Naive thymus-derived CD4-positive, alpha-beta T cell (primary cell): ENCODE results near the gene GOLGA1. TPM values are rescaled to one million over a fixed set of nuclear protein-coding genes. Genes with fewer than 3 reads are reported as not detected.
"Not testable (repeated sequence)": the region's sequence is repeated elsewhere in the genome, so short reads cannot be mapped to it uniquely, and the experiment has no call there.

Experiments used
- ATAC-seq: fragments of 150-1000 bp; cut with Tn5 transposase; 2 replicates; pipeline ENCODE4 v1.10.0; 2021; ENCODE audit warnings: mild to moderate bottlenecking, moderate library complexity
- CTCF ChIA-PET: fragments of 350-600 bp; sonication (Branson Sonifier 250); formaldehyde crosslinking; loops from one replicate; lab custom pipeline; 2021; ENCODE audit warnings: antibody characterized with exemption; lab: Charles Lee
- POLR2A ChIA-PET: fragments of 350-600 bp; sonication (Branson Sonifier 250); formaldehyde crosslinking; loops from one replicate; lab custom pipeline; 2021; ENCODE audit warnings: antibody characterized with exemption, inconsistent platforms; lab: Charles Lee
- DNase-seq, 9 donors: peaks; one replicate each; pipeline versions ENCODE4 v3.0.0 to v3.0.0-alpha.2; 2020 to 2022; ENCODE audit warnings: mixed read lengths in 1 of 9
- H3K27ac ChIP-seq: one replicate; pipeline ENCODE4 v1.7.0; 2013; ENCODE audit warnings: mild to moderate bottlenecking, low read depth, low read length, moderate library complexity
- H3K27me3 ChIP-seq, 2 donors: one replicate each; pipeline ENCODE4 v1.7.0; 2013; ENCODE audit warnings: low read length in 2 of 2, mild to moderate bottlenecking in 2 of 2, moderate library complexity in 2 of 2; ENCODE audit not compliant: control insufficient read depth in 2 of 2, insufficient read depth in 2 of 2
- H3K36me3 ChIP-seq, 3 experiments: 1 replicate in 2 of 3; 2 replicates in 1 of 3; pipeline ENCODE4 v1.7.0; 2013; ENCODE audit warnings: low read length in 3 of 3, mild to moderate bottlenecking in 3 of 3, moderate library complexity in 1 of 3; ENCODE audit not compliant: insufficient read depth in 3 of 3, control insufficient read depth in 2 of 3
- H3K4me1 ChIP-seq, 2 donors: one replicate each; pipeline ENCODE4 v1.7.0; 2013; ENCODE audit warnings: low read length in 2 of 2, mild to moderate bottlenecking in 2 of 2, moderate library complexity in 1 of 2; ENCODE audit not compliant: control insufficient read depth in 2 of 2, insufficient read depth in 2 of 2
- H3K4me3 ChIP-seq: 2 replicates; pipeline ENCODE4 v1.7.0; 2013; ENCODE audit warnings: mild to moderate bottlenecking, low read length
- H3K9me3 ChIP-seq, 3 experiments: 1 replicate in 2 of 3; 2 replicates in 1 of 3; pipeline ENCODE4 v1.7.0; 2013; ENCODE audit warnings: low read length in 3 of 3; ENCODE audit not compliant: control insufficient read depth in 2 of 3
- H3K27ac Mint-ChIP-seq, 9 donors: one replicate each; pipeline ENCODE4 v1.8.0; 2020 to 2022; ENCODE audit warnings: mixed read lengths in 9 of 9, mild to moderate bottlenecking in 8 of 9, moderate library complexity in 5 of 9, inconsistent platforms in 2 of 9
- H3K27me3 Mint-ChIP-seq, 5 donors: one replicate each; pipeline ENCODE4 v1.8.0; 2021 to 2022; ENCODE audit warnings: mixed read lengths in 5 of 5, mild to moderate bottlenecking in 1 of 5
- H3K36me3 Mint-ChIP-seq, 5 donors: one replicate each; pipeline ENCODE4 v1.8.0; 2020 to 2022; ENCODE audit warnings: mixed read lengths in 5 of 5, mild to moderate bottlenecking in 3 of 5, inconsistent platforms in 1 of 5
- H3K4me1 Mint-ChIP-seq, 7 donors: one replicate each; pipeline ENCODE4 v1.8.0; 2020 to 2022; ENCODE audit warnings: mixed read lengths in 7 of 7, mild to moderate bottlenecking in 3 of 7, inconsistent platforms in 1 of 7
- H3K4me3 Mint-ChIP-seq, 10 donors: one replicate each; pipeline ENCODE4 v1.8.0; 2020 to 2022; ENCODE audit warnings: mild to moderate bottlenecking in 10 of 10, mixed read lengths in 10 of 10, moderate library complexity in 6 of 10, inconsistent platforms in 2 of 10
- H3K9me3 Mint-ChIP-seq, 11 donors: one replicate each; pipeline ENCODE4 v1.8.0; 2020 to 2022; ENCODE audit warnings: mixed read lengths in 11 of 11, mild to moderate bottlenecking in 4 of 11, inconsistent platforms in 1 of 11, moderate library complexity in 1 of 11
- intact Hi-C, 2 donors: fragments of 100-400 bp; cut with micrococcal nuclease; formaldehyde crosslinking; loops; one replicate each; pipeline ENCODE4 v1.15.1; 2023
- polyA plus RNA-seq, 2 donors: library from polyadenylated mRNA; unstranded; fragments of 300-500 nt; fragmentation: Illumina TruSeq; gene quantifications; one replicate each; pipeline ENCODE4 v1.2.3, GENCODE V29; 2021
- total RNA-seq, 6 experiments: library from RNA in 5 of 6; stranded (reverse) in 5 of 6; gene quantifications; 1 replicate in 5 of 6; 2 replicates in 1 of 6; pipeline ENCODE4 v1.2.3 and lab custom pipeline; 2021 to 2026

Gene GOLGA1
- total and polyA plus RNA-seq, 7 experiments from 2014 or later: 4.0 to 37.8 (median 21.2) TPM

DNA sequence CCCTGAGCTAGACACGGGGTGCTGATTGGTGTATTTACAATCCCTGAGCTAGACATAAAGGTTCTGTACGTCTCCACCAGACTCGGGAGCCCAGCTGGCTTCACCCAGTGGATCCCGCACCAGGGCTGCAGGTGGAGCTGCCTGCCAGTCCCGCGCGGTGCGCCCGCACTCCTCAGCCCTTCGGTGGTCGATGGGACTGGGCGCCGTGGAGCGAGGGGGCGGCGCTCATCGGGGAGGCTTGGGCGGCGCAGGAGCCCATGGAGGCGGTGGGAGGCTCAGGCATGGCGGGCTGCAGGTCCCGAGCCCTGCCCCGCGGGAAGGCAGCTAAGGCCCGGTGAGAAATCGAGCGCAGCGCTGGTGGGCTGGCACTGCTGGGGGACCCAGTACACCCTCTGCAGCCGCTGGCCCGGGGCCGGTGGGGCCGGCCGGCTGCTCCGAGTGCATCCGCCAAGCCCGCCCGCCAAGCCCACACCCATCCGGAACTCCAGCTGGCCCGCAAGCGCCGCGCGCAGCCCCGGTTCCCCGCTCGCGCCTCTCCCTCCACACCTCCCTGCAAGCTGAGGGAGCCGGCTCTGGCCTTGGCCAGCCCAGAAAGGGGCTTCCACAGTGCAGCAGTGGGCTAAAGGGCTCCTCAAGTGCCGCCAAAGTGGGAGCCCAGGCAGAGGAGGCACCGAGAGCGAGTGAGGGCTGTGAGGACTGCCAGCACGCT lies 102.2 kb downstream of the GOLGA1 start:
- H3K9me3 Mint-ChIP-seq, H3K9me3 ChIP-seq, H3K4me3 ChIP-seq, intact Hi-C loops, DNase-seq, ATAC-seq, H3K27me3 ChIP-seq, H3K36me3 Mint-ChIP-seq, H3K27ac Mint-ChIP-seq, H3K36me3 ChIP-seq, H3K27ac ChIP-seq, H3K4me1 ChIP-seq, CTCF ChIA-PET, H3K4me1 Mint-ChIP-seq, POLR2A ChIA-PET: not testable (repeated sequence)
- peaks cover 19 to 36% (median 23%) of the 10 kb centered on the region in 5 donors for H3K27me3 Mint-ChIP-seq
- H3K4me3 Mint-ChIP-seq: peak overlapping the region in 2 of 10 donors; percentile 23 to 41

GRCh38 chr9:124838132-124838531 lies 102.8 kb downstream of the GOLGA1 start:
- Mint-ChIP-seq H3K4me3 (peak overlapping the region in 2 of 10 donors; percentile 23 to 54), H3K27me3 (peaks cover 19 to 36% (median 23%) of the 10 kb centered on the region in 5 donors)
- intact Hi-C loops, DNase-seq, H3K27me3 ChIP-seq, CTCF ChIA-PET, H3K9me3 Mint-ChIP-seq, H3K36me3 ChIP-seq, ATAC-seq, H3K27ac ChIP-seq, H3K4me3 ChIP-seq, POLR2A ChIA-PET, H3K27ac Mint-ChIP-seq, H3K4me1 ChIP-seq, H3K9me3 ChIP-seq, H3K36me3 Mint-ChIP-seq, H3K4me1 Mint-ChIP-seq: not testable (repeated sequence)

DNA sequence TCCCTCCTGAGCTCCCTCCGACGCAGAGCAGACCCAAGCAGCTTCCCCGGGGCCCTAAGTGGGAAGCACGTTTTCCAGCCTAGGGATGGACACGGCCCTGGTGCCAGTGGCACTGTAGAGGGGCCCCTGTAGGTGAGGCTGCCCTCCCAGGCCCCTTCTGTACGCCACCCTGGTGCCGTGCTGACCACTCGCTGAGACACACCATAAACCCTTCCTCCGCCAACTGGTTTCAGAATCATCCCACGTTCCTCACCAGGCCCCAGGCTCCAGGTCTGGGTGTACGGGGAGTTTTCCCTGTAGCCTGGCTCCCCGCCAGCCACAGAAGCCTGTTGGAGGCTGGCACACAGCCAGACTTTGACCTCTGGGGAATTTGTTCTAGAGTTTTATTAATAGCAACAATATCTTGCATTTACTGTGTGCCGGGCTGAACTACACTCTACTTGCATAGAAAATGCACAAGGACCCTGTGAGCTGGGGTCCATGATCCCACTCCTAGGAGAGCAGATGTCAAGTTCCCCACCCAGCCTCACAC lies 105.8 kb downstream of the GOLGA1 start:
- POLR2A ChIA-PET: no interaction called here
- Mint-ChIP-seq H3K27ac (no peak overlapping the region), H3K27me3 (peaks cover 19 to 37% (median 23%) of the 10 kb centered on the region in 5 donors), H3K36me3 (no peaks in the 10 kb centered on the region), H3K4me1 (no peaks in the 10 kb centered on the region), H3K4me3 (no peak overlapping the region), H3K9me3 (no peaks in the 10 kb centered on the region)
- CTCF ChIA-PET: no interaction called here
- DNase-seq (no peak), ATAC-seq (no peak)
- intact Hi-C loops: no loop called here
- Histone ChIP-seq H3K4me1 (no peaks in the 10 kb centered on the region), H3K9me3 (no peaks in the 10 kb centered on the region), H3K27ac (no peak overlapping the region), H3K4me3 (no peak overlapping the region), H3K27me3 (peaks cover 0 to 3% of the 10 kb centered on the region in 2 donors), H3K36me3 (no peaks in the 10 kb centered on the region)

- Mint-ChIP-seq H3K4me1 (no peaks in the 10 kb centered on the region), H3K36me3 (no peaks in the 10 kb centered on the region), H3K27ac (no peak overlapping the region), H3K4me3 (no peak overlapping the region), H3K9me3 (no peaks in the 10 kb centered on the region), H3K27me3 (peaks cover 18 to 36% (median 22%) of the 10 kb centered on the region in 5 donors)
- Histone ChIP-seq H3K36me3 (no peaks in the 10 kb centered on the region), H3K27me3 (peaks cover 0 to 3% of the 10 kb centered on the region in 2 donors), H3K9me3 (no peaks in the 10 kb centered on the region), H3K27ac (no peak overlapping the region), H3K4me3 (no peak overlapping the region), H3K4me1 (no peaks in the 10 kb centered on the region)
- no peak for ATAC-seq
- ChIA-PET CTCF (interaction anchor here (0.7 kb wide), 1 partner anchor 144 kb away, joined by 3 read pairs; no protein-coding TSS in a partner anchor), POLR2A (no interaction called here)
- no peak for DNase-seq
- intact Hi-C loops: no loop called here
Observed at GRCh38 chr9:124834591-124834990, 106.3 kb downstream of the GOLGA1 start.

DNA sequence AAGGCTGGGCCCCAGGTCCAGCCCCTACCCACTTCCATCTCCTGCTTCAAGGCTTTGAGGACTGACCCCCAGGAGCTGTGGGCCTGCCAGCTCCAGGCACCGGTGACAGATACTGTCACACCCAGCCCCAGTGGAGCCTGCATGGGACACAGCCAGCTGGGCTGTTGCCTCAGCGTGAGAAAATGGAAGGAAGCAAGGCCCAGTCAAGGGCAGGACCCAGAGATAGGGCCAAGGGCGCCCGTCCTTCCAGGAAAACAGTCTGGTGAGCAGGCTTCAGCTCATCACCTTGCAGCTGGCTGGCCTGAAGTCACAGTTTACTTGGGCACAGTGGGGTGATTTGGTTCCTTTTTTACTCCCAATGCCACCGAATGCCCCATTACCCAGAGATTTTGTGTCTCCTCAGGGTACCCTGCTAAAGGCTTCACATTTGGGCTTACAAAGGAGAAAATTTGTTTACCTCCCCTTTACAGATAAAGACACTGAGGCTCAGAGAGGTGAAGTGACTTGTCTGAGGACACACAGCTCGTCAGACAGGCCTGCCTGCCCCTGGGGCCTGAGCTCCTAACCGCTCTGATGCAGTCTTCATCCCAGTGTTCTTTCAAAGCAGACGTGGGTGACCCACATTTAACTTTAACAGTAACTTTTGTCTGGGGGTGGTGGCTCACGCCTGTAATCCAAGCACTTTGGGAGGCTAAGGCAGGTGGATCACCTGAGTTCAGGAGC lies 109.1 kb downstream of the GOLGA1 start:
- intact Hi-C loops: no loop called here

DNA sequence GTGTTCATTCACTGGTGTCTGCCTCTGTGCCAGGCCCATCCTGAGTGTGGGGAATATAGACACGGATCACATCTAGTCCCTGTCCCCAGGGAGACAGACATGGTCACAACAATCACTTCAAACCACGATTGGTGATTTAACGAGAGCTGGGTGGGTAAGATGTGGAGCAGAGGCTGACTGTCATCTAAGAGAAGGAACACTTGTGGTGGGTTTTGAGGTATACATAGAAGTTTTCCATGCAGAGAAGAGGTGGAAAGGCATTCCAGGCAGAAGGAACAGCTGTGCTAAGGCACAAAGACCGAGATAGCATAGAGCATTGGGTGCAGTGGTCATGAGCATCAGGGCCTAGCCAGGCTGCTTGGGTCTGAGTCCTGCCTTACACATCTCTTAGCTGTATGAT lies 110.3 kb downstream of the GOLGA1 start:
- no peak for DNase-seq
- no peaks in the 10 kb centered on the region for H3K27me3 ChIP-seq
- H3K9me3 ChIP-seq: no peaks in the 10 kb centered on the region
- H3K4me1 ChIP-seq: no peaks in the 10 kb centered on the region
- no peak overlapping the region for H3K27ac ChIP-seq
- peaks cover under 1 to 17% (median 4%) of the 10 kb centered on the region in 5 donors for H3K27me3 Mint-ChIP-seq
- ChIA-PET POLR2A (no interaction called here), CTCF (no interaction called here)
- no peaks in the 10 kb centered on the region for H3K36me3 ChIP-seq
- intact Hi-C loops: no loop called here
- H3K4me1 Mint-ChIP-seq: peaks cover 0 to 5% (median 0%) of the 10 kb centered on the region in 7 donors
- H3K4me3 Mint-ChIP-seq: no peak overlapping the region
- no peak overlapping the region for H3K4me3 ChIP-seq
- H3K9me3 Mint-ChIP-seq: peaks cover 0 to 5% (median 0%) of the 10 kb centered on the region in 11 donors
- no peak overlapping the region for H3K27ac Mint-ChIP-seq
- peaks cover 0 to 4% (median 0%) of the 10 kb centered on the region in 5 donors for H3K36me3 Mint-ChIP-seq
- no peak for ATAC-seq

More for the DNA sequence above, 109.1 kb downstream of the GOLGA1 start:
- Mint-ChIP-seq H3K9me3 (no peaks in the 10 kb centered on the region), H3K27me3 (peaks cover 2 to 19% (median 7%) of the 10 kb centered on the region in 5 donors), H3K4me1 (peaks cover 0 to 5% (median 0%) of the 10 kb centered on the region in 7 donors), H3K4me3 (no peak overlapping the region), H3K27ac (no peak overlapping the region), H3K36me3 (no peaks in the 10 kb centered on the region)
- Histone ChIP-seq H3K27ac (no peak overlapping the region), H3K36me3 (no peaks in the 10 kb centered on the region), H3K27me3 (no peaks in the 10 kb centered on the region), H3K9me3 (no peaks in the 10 kb centered on the region), H3K4me1 (no peaks in the 10 kb centered on the region), H3K4me3 (no peak overlapping the region)
- CTCF ChIA-PET: interaction anchor here (0.9 kb wide), 1 partner anchor 21 kb away, joined by 3 read pairs; no protein-coding TSS in a partner anchor
- DNase-seq (no peak), ATAC-seq (no peak)
- POLR2A ChIA-PET: no interaction called here
